Panc1 (cell line): Measurements from ENCODE around the gene FUOM. TPM values are rescaled to one million over a fixed set of nuclear protein-coding genes. Genes with fewer than 3 reads are reported as not detected.

Source experiments
- ATAC-seq: fragments of 200-7000 bp; cut with Tn5 transposase; 2 replicates; pipeline ENCODE4 v1.9.1; 2020; ENCODE audit warnings: mild to moderate bottlenecking, moderate library complexity
- BruUV-seq: library from RNA; stranded (reverse); fragments of 400-500 nt; replicated peaks from 2 replicates; lab custom pipeline; 2021; lab: Mats Ljungman, UMichigan
- CTCF ChIA-PET: fragments of 300-600 bp; sonication (Branson Sonifier 250); formaldehyde crosslinking; loops from one replicate; lab custom pipeline; 2022; ENCODE audit warnings: antibody characterized with exemption; lab: Charles Lee
- POLR2A ChIA-PET: fragments of 300-600 bp; sonication (Branson Sonifier 250); formaldehyde crosslinking; loops from one replicate; lab custom pipeline; 2022; ENCODE audit warnings: antibody characterized with exemption; lab: Charles Lee
- DNase-seq: peaks from one replicate; pipeline ENCODE4 v3.0.0-alpha.2; 2010; ENCODE audit warnings: low read depth, low spot score
- H3K27ac ChIP-seq: 2 replicates; pipeline ENCODE4 v1.5.1; 2011; ENCODE audit warnings: mild to moderate bottlenecking, low read length, inconsistent platforms
- H3K27me3 ChIP-seq: fragments of 200-500 bp; sonication (Bioruptor generic); 2 replicates; pipeline ENCODE4 v1.6.0; 2014; ENCODE audit warnings: low read length, inconsistent platforms; ENCODE audit not compliant: control insufficient read depth, insufficient read depth
- H3K36me3 ChIP-seq: fragments of 200-500 bp; sonication (Bioruptor generic); 2 replicates; pipeline ENCODE4 v1.5.1; 2014; ENCODE audit warnings: inconsistent platforms, mild to moderate bottlenecking, low read length, moderate library complexity; ENCODE audit not compliant: control insufficient read depth, insufficient read depth
- H3K4me1 ChIP-seq: 2 replicates; pipeline ENCODE4 v1.5.1; 2011; ENCODE audit warnings: inconsistent platforms, mild to moderate bottlenecking, low read length, moderate library complexity; ENCODE audit not compliant: control insufficient read depth, insufficient read depth
- H3K4me3 ChIP-seq, 2 experiments: 2 replicates each; pipeline ENCODE4 v1.5.1; 2011 to 2012; ENCODE audit warnings: low read depth in 2 of 2, low read length in 2 of 2, mild to moderate bottlenecking in 2 of 2, inconsistent platforms in 1 of 2, moderate library complexity in 1 of 2
- H3K9me3 ChIP-seq: fragments of 200-500 bp; sonication (Bioruptor generic); 2 replicates; pipeline ENCODE4 v1.5.1; 2014; ENCODE audit warnings: low read depth, mild to moderate bottlenecking, inconsistent platforms, low read length, moderate library complexity; ENCODE audit not compliant: control insufficient read depth, insufficient read depth
- CTCF ChIP-seq: fragments of 450-650 bp; IDR thresholded peaks from 2 replicates; pipeline ENCODE4 v1.5.1; 2017; ENCODE audit warnings: mild to moderate bottlenecking
- POLR2AphosphoS5 ChIP-seq: IDR thresholded peaks from 2 replicates; pipeline ENCODE4 v1.6.1; 2012; ENCODE audit warnings: mild to moderate bottlenecking, low read depth, low read length, moderate library complexity
- REST ChIP-seq, 2 experiments: IDR thresholded peaks; 2 replicates each; pipeline ENCODE4 v1.6.1; 2011 to 2012; ENCODE audit warnings: low read depth in 2 of 2, control low read depth in 1 of 2, low read length in 1 of 2, mild to moderate bottlenecking in 1 of 2, moderate library complexity in 1 of 2; ENCODE audit not compliant: insufficient read depth in 1 of 2
- SIN3A ChIP-seq: IDR thresholded peaks from 2 replicates; pipeline ENCODE4 v1.6.1; 2012; ENCODE audit warnings: low read depth, mild to moderate bottlenecking, low read length, moderate library complexity, borderline replicate concordance; ENCODE audit not compliant: insufficient read depth
- TCF7L2 ChIP-seq: IDR thresholded peaks from 2 replicates; pipeline ENCODE4 v1.6.1; 2011; ENCODE audit warnings: mild to moderate bottlenecking, low read depth, low read length, inconsistent platforms
- in situ Hi-C: cut with HindIII; loops from 2 replicates; pipeline ENCODE4 v1.10.0; 2016; ENCODE audit warnings: low sequenced_read_pairs, low pct_unique_long_range_greater_than_20kb
- intact Hi-C: fragments of 100-400 bp; cut with micrococcal nuclease; formaldehyde crosslinking; loops from one replicate; pipeline ENCODE4 v1.10.0; 2022; ENCODE audit not compliant: unreplicated experiment
- total RNA-seq: library from RNA; stranded (reverse); gene quantifications from one replicate; pipeline ENCODE4 v1.2.1, GENCODE V29; 2021; ENCODE audit not compliant: unreplicated experiment

FUOM gene
- total RNA-seq, 1 experiment from 2014 or later, result 39.6 TPM

- ATAC-seq (no peak), DNase-seq (no peak)
- in situ Hi-C loops, result no loop called here
- no peak for TF ChIP-seq POLR2AphosphoS5
- no peak for TF ChIP-seq SIN3A
- no peak for TF ChIP-seq REST (IDR thresholded peaks at IDR 0.05; ENCODE audit: insufficient read depth in 1 of 2, low read depth in 2 of 2, low read length in 1 of 2)
- no peak for TF ChIP-seq CTCF
- TF ChIP-seq TCF7L2, result no peak
- ChIA-PET CTCF (no interaction called here), POLR2A (no interaction called here)
- Histone ChIP-seq H3K27me3 (no peaks in the 10 kb centered on the region), H3K9me3 (no peaks in the 10 kb centered on the region), H3K36me3 (peaks cover 12% of the 10 kb centered on the region; the same call in 1 of the 2 replicates), H3K4me3 (peak overlapping the region; percentile 7 to 26), H3K4me1 (peaks cover 9% of the 10 kb centered on the region), H3K27ac (no peak overlapping the region)
- intact Hi-C loops, result no loop called here
- no TSS peak for BruUV-seq
Measured at GRCh38 chr10:133372507-133372906, 14.7 kb upstream of the FUOM start.

GRCh38 chr10:133370030-133370786, 12.4 kb upstream of the FUOM start:
- POLR2A ChIA-PET, result no interaction called here
- ATAC-seq (no peak), DNase-seq (no peak)
- in situ Hi-C loops, result no loop called here
- H3K27ac ChIP-seq, result no peak overlapping the region
- H3K9me3 ChIP-seq, result no peaks in the 10 kb centered on the region
- H3K4me1 ChIP-seq, result peaks cover 9% of the 10 kb centered on the region
- H3K36me3 ChIP-seq, result peaks cover 14% of the 10 kb centered on the region; the same call in 1 of the 2 replicates
- CTCF ChIA-PET, result no interaction called here
- TF ChIP-seq TCF7L2 (no peak), REST (IDR thresholded peaks at IDR 0.05; ENCODE audit: insufficient read depth in 1 of 2, low read depth in 2 of 2, low read length in 1 of 2) (no peak), SIN3A (no peak), CTCF (no peak), POLR2AphosphoS5 (no peak)
- TSS peak; percentile 53 for BruUV-seq
- no peak overlapping the region for H3K4me3 ChIP-seq
- H3K27me3 ChIP-seq, result no peaks in the 10 kb centered on the region
- intact Hi-C loops, result no loop called here
